Measurements from ENCODE around the gene C4orf46.

- TF ChIP-seq TCF4 (CRISPR knock-in tag; IDR thresholded peaks at IDR 0.05; ENCODE audit: borderline replicate concordance) (no peak), GLIS3 (CRISPR knock-in tag; IDR thresholded peaks at IDR 0.05) (no peak), CSRNP3 (CRISPR knock-in tag; IDR thresholded peaks at IDR 0.05) (no peak)
Measured at GRCh38 chr4:158678767-158679166, 7.1 kb upstream of the C4orf46 start.

Measured in SK-N-SH treated with all-trans-retinoic acid at 6 μM for 48 hours (cell line).